NCI-H446 (cell line): Measurements from ENCODE around the gene IL6.
"Not testable (repeated sequence)": the region's sequence is repeated elsewhere in the genome, so short reads cannot be mapped to it uniquely, and the experiment has no call there.

ENCODE experiments used
- DNase-seq, 2 experiments: peaks; one replicate each; lab custom pipeline; 2025; lab: John Stamatoyannopoulos, UW

The IL6 gene

GRCh38 chr7:22703978-22704610 lies 22.9 kb upstream of the IL6 start:
- DNase-seq, result not testable (repeated sequence)

GRCh38 chr7:22704722-22705121 lies 22.3 kb upstream of the IL6 start:
- not testable (repeated sequence) for DNase-seq

- not testable (repeated sequence) for DNase-seq
These were observed 21.1 kb upstream of the IL6 start for GRCh38 chr7:22705874-22706273.

- not testable (repeated sequence) for DNase-seq
These were observed 19.8 kb upstream of the IL6 start for GRCh38 chr7:22707026-22707691.

- not testable (repeated sequence) for DNase-seq
These were observed 18.8 kb upstream of the IL6 start for GRCh38 chr7:22708214-22708613.

- DNase-seq, result not testable (repeated sequence)
These were observed 18.3 kb upstream of the IL6 start for GRCh38 chr7:22708677-22709061.

GRCh38 chr7:22709062-22709829 lies 17.8 kb upstream of the IL6 start:
- not testable (repeated sequence) for DNase-seq

GRCh38 chr7:22709857-22710256 lies 17.1 kb upstream of the IL6 start:
- no peak for DNase-seq

GRCh38 chr7:22712999-22713398 lies 14.0 kb upstream of the IL6 start:
- no peak for DNase-seq

- no peak for DNase-seq
These were observed 13.5 kb upstream of the IL6 start for GRCh38 chr7:22713463-22713862.

- DNase-seq, result no peak
These were observed 11.0 kb upstream of the IL6 start for GRCh38 chr7:22715969-22716368.

- DNase-seq, result no peak
These were observed 9.2 kb upstream of the IL6 start for GRCh38 chr7:22717760-22718159.

- no peak for DNase-seq
These were observed 8.7 kb upstream of the IL6 start for GRCh38 chr7:22718200-22718711.

GRCh38 chr7:22718911-22719420 lies 8.0 kb upstream of the IL6 start:
- DNase-seq, result no peak

GRCh38 chr7:22720791-22721786 lies 5.9 kb upstream of the IL6 start:
- peak in 1 of 2 experiments; percentile 24 for DNase-seq

- no peak for DNase-seq
These were observed 4.3 kb upstream of the IL6 start for GRCh38 chr7:22722536-22723180.

- no peak for DNase-seq
These were observed 3.8 kb upstream of the IL6 start for GRCh38 chr7:22723181-22723601.

GRCh38 chr7:22723637-22724036 lies 3.4 kb upstream of the IL6 start:
- no peak for DNase-seq

GRCh38 chr7:22724861-22725260 lies 2.1 kb upstream of the IL6 start:
- DNase-seq, result no peak

GRCh38 chr7:22725585-22725984 lies 1.4 kb upstream of the IL6 start:
- DNase-seq, result peak; percentile 44 to 64
